Tongue (tissue), 2 donors: Measurements from ENCODE around the gene GGA3. TPM values are rescaled to one million over a fixed set of nuclear protein-coding genes. Genes with fewer than 3 reads are reported as not detected.
A peak's percentile ranks its signal among the peaks of the same experiment; 100 is the strongest.

ENCODE experiments used
- DNase-seq: peaks from one replicate; pipeline ENCODE4 v3.0.0-alpha.2; 2015
- total RNA-seq: library from RNA; depleted of rRNA; stranded (reverse); fragments of >200 nt; gene quantifications from one replicate; pipeline ENCODE4 v1.2.3, GENCODE V29; 2014

The GGA3 gene
- total RNA-seq, 1 donor from 2014 or later, result 21.0 TPM

- no peak for DNase-seq
Measured at GRCh38 chr17:75249564-75249963, 11.8 kb downstream of the GGA3 start.

- DNase-seq, result no peak
Measured at GRCh38 chr17:75246404-75246803, 15.0 kb downstream of the GGA3 start.

GRCh38 chr17:75245011-75245410, 16.4 kb downstream of the GGA3 start:
- no peak for DNase-seq

- no peak for DNase-seq
Measured at GRCh38 chr17:75244133-75244866, 17.1 kb downstream of the GGA3 start.

- no peak for DNase-seq
Measured at GRCh38 chr17:75242461-75243042, 18.9 kb downstream of the GGA3 start.

- no peak for DNase-seq
Measured at GRCh38 chr17:75241996-75242460, 19.4 kb downstream of the GGA3 start.

GRCh38 chr17:75241502-75241901, 19.9 kb downstream of the GGA3 start:
- DNase-seq, result no peak

- DNase-seq, result no peak
Measured at GRCh38 chr17:75241143-75241430, 20.3 kb downstream of the GGA3 start.

GRCh38 chr17:75240394-75241142, 20.8 kb downstream of the GGA3 start:
- peak; percentile 26 for DNase-seq

GRCh38 chr17:75239778-75240393, 21.5 kb downstream of the GGA3 start:
- no peak for DNase-seq

GRCh38 chr17:75239214-75239613, 22.2 kb downstream of the GGA3 start:
- DNase-seq, result no peak

- peak; percentile 69 for DNase-seq
Measured at GRCh38 chr17:75238684-75239191, 22.7 kb downstream of the GGA3 start.

GRCh38 chr17:75238020-75238580, 23.3 kb downstream of the GGA3 start:
- DNase-seq, result no peak

GRCh38 chr17:75237100-75238014, 24.0 kb downstream of the GGA3 start:
- DNase-seq, result no peak

- DNase-seq, result no peak
Measured at GRCh38 chr17:75232786-75233185, 28.6 kb downstream of the GGA3 start.

GRCh38 chr17:75231741-75232464, 29.5 kb downstream of the GGA3 start:
- DNase-seq, result no peak

GRCh38 chr17:75231071-75231470, 30.3 kb downstream of the GGA3 start:
- DNase-seq, result no peak

GRCh38 chr17:75228847-75229246, 32.6 kb downstream of the GGA3 start:
- DNase-seq, result no peak

- no peak for DNase-seq
Measured at GRCh38 chr17:75228305-75228704, 33.1 kb downstream of the GGA3 start.

- no peak for DNase-seq
Measured at GRCh38 chr17:75227729-75228128, 33.7 kb downstream of the GGA3 start.

- no peak for DNase-seq
Measured at GRCh38 chr17:75225016-75225415, 36.4 kb downstream of the GGA3 start.
